ENCODE measurements around the gene IGSF11.

Gene IGSF11

DNA sequence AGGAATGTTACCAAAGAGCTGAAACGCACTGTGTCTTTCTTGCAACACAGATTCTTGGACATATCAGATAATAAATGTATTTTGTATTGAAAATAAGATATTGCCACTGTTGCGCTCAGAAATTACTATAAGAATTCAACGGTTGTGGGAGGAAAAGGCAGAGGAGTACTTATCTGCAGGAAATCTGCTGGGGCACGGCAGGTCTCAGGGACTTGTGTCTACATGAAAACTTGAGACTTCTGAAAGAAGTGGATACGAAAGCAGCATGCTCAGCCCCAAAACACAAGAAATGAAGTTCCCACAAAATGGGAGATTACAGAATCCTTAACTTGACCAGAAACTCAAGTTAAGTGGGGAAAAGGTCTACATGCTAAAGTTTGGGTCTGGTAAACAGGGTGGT lies 86.5 kb downstream of the IGSF11 start:
- FAIRE-seq, result no peak

DNA sequence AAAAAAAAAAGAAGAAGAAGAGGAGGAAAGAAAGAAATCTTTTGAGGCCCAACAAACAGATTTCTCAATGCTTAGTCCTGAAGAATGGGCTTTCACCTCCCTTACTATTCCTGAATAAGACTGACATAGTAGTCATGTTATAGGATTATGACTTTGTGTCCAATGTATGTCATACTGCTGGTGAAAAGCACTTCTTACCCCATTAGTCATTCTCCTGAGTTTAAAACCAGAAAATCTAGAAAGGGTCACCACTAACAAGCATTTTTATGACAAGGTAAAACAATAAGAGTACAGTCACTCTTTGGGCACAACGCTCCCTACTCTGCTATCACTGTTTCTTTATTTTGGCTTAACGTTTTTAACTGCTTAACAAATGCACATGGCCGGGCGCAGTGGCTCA lies 88.2 kb downstream of the IGSF11 start:
- FAIRE-seq, result no peak

DNA sequence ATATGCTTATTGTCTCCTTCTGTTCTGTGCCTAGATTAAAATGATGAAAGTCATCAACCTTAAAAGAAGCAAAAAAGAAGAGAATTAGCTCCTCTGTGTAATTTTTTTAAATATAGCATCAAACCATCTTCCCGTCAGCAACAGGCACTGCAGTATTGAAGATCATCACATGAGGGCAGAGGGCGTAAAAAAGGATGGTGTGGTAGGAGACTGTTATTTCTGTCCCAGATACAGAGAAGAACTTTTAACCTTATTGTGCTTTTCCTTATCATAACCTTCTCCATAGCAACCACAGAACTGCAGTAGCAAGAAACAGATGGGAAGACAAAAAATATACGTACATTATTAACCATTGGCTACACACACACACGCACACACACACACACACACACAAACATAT lies 88.8 kb downstream of the IGSF11 start:
- no peak for FAIRE-seq

DNA sequence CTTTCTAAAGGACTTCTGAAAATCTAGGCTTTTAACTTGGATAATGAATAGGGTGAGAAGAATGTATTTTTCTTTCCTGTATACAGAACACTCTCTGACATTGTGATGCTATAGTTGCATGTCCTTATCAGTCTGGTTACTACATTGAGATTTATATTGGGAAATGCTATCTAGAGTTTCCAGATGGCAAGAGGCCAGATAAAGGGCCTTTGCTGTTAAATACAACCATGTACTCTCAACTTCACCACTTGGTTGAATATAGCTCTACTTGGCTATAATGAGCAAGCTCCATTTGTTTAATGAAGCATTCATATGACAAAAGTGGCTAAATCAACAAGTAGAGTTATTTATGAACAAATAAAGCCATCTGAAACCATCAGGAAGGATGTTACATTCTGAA lies 91.0 kb downstream of the IGSF11 start:
- no peak for FAIRE-seq

DNA sequence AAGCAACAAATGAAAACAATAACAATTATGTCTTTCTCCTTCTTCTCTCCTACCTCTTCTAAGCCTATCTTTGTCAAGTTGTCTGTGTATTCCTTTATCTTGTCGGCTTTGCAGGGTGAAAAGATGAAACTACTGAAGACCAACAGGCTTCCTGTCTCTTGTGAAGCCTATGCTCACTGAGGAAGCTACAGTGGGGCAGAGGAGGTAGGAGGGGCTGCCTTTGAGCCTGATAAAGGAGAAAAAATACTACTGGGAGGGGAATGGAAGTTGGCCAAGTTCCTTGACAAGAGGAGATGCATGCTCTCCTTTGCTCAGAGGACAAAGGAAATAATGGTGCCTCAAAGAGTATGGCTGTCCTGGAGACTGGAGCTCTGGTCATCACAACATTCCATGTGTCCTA lies 92.0 kb downstream of the IGSF11 start:
- no peak for FAIRE-seq

DNA sequence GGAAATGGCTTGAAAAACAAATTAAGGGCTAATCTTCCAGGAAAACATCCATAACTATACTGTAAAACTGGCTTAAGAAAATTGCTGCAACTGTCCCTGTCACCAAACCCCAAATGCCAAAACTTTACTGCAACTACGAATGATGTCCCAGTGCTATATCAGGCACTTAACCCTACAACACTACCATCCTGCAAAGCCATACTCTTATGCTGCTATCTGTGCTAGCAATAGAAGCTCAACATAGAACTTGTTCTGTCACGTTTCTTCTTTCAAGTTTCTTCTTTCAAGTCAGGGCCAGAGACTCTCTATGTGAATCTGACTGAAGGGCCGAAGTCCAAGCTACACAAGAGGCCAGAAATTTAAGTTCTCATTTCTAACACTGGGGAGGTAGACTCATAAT lies 92.5 kb downstream of the IGSF11 start:
- no peak for FAIRE-seq

DNA sequence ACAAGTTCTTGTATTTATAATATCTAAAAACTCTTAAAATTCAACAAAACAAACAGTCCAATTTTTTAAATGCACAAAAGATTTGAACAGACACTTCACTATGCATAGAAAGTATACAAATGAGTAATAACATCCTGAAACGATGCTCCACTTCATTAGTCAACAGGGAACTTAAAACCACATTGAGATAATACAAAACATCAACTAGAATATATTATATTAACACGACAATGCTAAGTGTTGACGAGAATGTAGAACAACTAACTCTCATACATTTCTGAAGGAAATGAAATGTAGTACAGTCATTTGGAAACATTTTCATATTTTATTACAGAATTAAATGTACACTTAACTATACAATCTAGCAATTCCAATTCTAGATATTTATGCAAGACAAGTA lies 93.4 kb downstream of the IGSF11 start:
- peak; percentile 5 for FAIRE-seq

DNA sequence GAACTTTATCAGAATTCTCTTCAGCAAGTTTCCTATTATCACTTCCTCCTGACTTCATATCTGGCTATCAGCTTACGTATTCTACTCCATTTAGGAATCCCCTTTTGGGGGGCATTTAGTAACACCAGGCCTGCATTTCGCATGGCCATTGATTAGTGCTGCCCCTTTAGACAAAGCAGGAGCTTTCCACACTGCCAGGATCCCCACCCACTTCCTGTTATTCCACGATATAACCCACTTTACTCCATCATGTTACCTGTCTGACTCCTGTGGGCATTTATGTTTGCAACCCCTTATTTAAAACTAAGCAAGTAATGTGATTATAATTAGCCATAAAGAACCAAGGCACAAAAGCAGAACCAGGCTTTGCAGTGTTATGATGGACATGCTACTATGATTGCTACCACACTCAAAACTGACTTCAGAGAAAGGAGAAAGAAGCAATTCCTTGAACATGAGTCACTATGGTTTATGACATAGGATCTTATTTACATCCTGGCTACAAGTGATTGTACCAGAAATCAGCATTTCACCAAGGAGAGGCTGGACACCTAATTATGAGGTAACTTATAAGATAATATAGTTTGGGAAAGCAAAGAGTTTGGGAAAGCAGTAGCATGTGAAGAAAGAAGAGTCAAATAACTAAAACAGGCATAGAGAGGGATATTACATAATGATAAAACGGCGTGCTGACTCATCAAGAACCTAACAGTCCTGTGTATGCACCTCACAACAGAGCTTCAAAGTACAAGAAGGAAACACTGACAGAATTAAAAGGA lies 96.3 kb downstream of the IGSF11 start:
- FAIRE-seq, result no peak

DNA sequence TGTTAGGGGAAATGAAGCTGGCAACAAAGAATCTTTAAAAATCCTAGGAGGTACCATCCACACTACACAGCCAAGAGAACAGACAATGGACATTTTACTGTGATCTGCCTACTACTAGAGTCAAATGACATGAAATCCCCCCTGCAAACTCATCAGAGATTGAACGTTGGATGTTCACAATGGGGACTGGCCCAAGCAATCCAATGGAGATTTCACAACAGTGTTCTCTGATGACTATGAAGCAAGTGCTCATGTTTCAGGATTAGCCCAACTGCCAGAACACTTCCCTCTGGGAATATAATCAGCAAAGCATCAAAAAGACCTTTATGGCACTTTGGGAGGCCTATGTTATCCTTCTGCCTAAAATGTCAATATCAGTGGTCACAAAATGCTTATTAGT lies 97.8 kb downstream of the IGSF11 start:
- FAIRE-seq, result no peak

DNA sequence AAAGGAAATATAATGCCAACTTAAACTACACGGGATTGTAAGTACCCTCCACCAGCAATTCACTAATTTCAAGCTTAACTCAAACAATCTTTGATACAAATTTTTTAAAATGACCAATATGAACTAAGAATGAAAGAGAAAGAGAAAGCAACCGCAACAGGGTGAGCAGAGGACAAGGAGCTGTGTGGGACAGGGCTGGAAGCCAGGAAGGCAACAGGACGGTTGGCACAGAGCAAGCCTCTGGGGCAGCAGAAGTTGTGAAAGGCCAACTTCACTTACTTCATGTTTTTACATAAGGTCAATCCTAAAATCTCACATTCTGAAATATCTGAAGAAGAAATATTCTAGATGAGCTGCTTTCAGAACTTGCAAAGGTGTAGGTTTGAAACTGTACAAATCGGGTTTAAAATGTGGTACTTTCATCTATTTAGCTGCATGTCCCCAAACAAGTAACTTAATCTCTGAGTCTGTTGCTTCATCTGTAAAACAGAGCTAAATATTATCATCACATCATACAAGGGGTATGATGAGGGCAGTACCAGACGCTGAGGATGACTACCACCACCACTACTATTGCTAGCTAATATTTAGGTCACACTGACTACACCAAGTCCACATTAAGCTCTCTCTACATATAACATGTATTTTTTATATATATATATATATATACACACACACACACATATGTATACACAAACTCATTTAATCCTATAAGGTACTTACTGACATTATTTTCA lies 101.7 kb downstream of the IGSF11 start:
- FAIRE-seq, result no peak

DNA sequence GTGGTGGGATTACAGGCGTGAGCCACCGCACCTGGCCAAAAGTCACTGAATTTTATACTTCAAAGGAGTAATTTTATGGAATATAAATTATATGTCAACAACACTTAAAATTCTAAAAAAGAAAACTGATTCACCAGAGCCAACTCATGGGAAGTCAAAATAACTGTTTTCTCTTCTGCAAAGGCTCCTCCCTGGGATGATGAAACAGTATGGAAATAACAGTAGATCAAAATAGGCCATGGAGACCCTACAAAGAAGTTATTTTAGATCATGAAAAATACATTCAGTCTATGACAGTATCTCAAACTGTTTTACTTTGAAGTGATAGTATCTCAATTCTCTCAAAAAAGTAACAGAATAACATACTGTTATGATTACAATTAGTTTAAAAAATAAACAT lies 102.7 kb downstream of the IGSF11 start:
- no peak for FAIRE-seq

DNA sequence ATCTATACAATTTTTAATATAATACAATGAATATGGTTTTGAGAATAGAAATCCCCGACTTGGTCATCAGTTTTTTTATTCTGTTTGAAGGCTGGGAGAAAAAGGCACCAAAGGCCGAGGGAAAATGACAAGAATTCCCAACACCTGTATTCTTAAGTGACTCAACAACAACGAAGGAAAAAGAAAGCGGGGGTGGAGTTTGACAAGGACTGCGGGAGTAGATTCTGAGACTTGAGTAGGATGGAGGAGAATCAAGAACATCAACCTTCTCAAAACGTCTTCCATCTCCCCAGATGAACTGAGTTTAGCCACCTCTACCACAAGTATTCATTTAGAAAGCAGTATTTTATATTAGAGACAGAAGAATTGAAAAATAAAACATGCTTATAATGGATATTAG lies 107.2 kb downstream of the IGSF11 start:
- FAIRE-seq, result no peak

DNA sequence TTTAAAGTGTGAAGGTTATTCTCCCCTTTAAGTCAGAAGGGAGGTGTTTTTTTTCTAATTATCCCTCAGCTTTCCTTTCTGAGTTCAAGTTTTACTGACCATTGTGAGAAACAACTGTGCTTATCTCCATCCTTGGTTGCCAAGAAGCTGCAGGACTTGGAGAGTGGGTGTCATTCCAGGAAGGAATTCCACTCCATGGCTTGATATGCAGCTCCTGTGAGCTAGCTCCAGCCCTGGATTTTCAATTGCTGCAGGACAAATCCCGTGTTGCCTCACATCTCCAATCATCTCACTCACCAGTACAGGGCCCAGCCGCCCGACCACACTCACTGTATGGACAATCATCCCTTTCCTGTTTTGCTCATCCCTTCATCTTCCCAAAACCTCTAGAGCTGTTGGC lies 122.5 kb downstream of the IGSF11 start:
- FAIRE-seq, result no peak

DNA sequence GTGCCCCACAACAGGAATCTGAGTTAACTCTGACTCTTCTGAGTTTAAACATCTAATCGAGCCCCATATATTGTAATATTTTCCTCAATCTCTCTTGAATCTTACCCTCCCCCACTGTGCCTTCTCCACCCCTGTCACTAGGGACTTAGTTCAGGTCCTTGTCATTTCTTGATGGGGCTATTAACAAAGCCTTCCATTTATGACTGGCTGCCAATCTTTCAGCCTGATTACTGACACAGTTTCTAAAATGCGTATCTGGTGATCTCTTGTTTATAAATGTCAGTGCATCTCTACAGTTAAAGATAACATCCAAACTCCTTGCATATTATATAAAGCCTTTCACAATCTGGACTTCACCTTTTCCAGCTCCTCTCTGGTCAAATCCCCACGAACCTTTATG lies 124.3 kb downstream of the IGSF11 start:
- no peak for FAIRE-seq

DNA sequence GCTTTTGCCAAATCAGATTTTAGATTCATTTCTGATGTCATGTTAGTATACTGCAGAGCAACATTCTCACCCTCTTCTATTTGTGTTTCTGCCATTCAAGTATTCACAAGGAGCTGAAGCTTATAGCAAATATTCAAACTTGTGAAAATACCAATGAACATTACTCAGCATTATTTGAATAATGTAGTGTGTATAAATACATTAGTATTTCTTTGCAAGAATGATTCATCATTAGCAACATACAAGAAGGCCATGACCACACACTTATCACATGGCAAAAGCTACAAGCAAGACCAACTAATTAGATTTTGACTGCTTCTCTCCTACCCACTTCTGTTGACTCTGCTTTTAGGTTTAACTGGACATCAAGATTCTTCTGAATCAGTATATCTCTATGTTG lies 124.9 kb downstream of the IGSF11 start:
- FAIRE-seq, result no peak

DNA sequence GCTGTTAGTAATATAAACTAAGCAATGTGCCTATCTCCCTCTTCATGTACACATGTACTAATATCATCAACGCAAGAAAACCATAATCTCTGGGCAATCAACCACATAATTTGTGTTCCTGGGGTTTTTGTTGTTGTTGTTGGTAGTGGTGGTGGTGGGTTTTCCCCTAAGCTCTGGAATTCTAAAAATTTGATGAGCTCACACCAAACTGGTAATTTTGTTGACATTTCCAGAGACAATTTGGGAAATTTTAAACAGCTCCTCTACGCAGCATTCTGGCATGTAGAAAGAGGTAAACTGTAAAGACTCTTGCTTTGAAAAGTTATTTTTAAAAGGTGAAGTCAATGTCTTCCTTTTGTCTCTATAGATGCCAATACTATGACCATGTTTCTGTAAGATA lies 126.7 kb downstream of the IGSF11 start:
- no peak for FAIRE-seq

DNA sequence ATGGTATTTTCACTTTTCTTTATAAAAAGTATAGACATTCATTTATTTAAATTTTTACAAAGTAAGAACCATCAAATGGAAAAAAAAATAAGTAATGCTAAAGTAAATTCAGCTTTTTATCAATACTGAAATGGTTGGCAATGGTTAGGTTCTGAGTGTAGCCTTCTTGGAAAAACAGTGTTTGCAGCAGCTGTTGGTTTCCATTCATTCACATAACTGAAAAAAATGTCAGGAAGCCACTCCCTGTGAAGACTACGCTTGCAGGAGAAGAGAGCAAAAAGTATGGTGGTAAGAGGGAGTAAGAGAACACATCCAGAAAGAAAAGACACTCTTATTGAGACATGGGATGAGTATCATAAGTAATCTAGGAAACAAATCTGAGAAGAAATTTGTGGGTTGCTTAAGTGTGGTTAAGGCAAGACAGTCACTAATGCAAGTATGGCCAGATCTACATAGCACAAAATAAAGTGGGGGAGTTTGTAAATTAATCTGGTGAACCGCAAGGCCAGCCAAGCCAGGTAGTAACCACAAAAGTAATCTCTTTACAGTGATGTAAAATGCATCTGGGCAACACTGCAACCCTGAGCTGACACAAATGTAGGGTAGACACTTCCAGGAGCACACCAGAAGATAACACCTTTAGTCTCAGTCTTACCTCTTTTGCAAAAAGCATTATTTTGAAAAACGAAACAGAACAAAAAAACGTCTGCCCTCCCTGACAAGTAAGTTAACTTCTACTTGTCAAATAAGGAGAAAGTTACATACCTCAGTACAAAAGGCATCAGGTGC lies 133.7 kb downstream of the IGSF11 start:
- no peak for FAIRE-seq

DNA sequence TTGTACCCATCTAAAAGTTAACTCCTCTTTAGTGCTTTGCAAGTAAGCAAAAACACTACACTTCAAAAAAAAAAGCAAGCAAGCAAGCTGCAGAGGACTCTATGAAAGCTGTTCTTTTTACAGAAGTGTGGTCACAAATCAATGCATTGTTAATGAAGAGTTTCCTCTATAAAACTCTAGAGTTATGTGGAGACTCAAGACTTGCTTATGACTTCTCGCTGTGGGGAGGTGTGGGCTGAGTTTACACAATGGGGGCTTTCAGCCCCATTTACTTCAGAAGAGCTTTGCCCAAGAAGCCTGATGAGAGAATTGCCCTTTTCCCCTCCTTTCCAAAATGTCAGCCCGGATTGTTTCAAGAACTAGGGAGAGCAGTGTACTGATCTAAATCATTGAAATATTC lies 144.4 kb downstream of the IGSF11 start:
- FAIRE-seq, result no peak

DNA sequence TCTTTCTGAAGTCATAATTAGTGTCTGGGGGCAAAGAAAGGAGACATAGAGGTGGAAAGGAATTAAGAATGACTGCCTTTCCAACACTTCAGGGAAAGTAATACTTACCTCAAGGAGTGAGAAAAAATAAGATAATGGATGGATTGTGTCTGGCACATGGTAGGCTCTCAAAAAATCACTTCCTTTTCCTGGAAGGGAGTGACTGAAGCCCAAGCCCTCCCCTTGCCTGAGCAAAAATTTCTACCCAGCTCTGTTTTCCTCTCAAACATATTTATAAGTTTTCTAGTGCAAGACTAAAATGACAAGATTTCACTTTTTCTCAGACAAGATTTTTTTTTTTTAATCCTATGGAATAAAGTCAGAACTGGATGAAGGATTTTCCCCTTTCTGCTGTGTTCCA lies 145.0 kb downstream of the IGSF11 start:
- no peak for FAIRE-seq

DNA sequence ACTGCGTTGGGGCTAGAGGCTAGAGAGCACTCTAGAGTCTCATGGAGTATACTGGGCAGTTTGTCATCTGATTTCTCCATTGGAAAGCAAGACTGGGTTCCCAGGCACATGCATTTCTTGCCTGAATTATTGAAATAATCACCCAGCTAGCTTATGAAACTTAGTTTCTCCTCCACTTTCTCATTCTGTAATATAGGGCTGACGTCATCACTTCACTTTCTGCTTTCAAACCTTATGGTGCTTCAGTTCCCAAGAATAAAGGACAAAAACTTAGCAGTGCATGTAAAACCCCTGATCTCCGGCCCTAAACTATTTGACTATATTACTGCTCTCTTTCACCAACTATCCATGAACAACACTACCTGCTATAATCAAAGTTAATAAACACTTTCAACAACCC lies 147.9 kb downstream of the IGSF11 start:
- FAIRE-seq, result no peak

DNA sequence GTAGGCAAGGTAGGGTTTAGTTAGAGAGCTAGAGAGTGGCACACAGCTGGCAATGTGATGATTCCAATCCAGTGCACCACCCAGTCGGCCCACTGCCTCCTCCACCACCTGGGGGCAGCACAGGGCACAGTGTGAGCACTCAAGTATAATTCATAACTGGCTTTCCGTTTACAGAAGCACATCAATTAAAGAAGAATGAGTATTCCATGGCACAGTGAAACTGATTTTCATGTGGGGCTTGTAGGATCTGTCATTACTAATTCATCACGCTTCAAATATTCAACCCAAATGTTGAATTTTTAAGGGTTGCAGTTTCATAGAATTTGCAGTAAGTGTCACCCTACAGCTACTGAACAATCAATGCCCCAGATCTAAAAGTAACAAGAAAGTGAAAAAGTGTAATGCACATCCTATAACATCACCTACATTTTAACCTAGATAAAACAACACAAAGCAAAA lies 149.9 kb downstream of the IGSF11 start:
- FAIRE-seq, result no peak

DNA sequence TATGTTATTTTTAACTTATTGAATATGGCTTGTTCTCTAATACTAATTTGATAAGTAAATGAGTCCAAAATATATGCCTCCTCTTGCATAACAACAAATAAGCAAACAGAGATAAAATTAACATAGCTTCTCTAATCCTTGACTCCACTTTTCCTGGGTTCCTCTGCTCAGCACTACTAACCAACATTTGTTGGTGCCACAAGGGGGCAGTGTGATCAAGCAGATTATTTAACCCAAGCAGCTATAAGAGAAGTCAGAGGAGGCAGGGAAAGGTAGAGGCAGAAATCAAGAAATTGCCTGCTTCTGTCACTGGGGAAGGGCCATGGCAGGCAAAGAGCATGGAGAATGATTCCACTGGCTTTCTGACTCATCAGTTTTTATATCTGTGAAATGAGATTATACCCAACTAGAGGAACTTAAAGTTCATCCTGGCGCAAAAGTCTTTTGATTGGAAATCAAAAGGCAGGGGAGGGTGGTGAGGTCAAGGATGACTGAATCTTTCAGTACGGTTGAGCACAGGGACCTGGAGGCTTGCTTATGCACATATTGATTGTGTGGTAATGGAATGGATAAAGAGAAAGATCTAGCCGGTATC lies 152.2 kb downstream of the IGSF11 start:
- FAIRE-seq, result no peak

DNA sequence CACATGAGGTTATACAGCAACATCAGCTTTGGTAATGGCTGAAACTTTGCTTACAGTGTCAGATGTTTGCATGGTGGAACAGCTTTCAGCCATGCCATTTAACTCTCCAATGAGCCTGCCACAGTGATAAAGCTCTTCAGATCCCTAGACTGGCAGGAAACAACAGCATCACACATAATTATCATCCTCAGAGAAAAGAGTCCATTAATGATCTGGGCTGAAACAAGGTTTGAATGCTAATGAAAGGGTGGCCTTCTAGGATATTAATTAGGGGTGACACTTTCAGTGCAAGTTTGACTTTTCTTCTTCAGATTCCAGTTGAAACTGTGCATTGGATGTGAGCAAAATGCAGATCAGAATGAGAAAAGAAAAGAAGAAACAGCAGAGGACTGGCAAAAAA lies 166.6 kb downstream of the IGSF11 start:
- no peak for FAIRE-seq
